HG02571 (cell line): Measurements from ENCODE around the gene KLRC3.
"Not testable (repeated sequence)": the region's sequence is repeated elsewhere in the genome, so short reads cannot be mapped to it uniquely, and the experiment has no call there.

ENCODE experiments used
- ATAC-seq: cut with Tn5 transposase; IDR thresholded peaks from one replicate; pipeline ENCODE4 v1.9.1; 2021; ENCODE audit warnings: mild to moderate bottlenecking, moderate library complexity; ENCODE audit not compliant: unreplicated experiment

KLRC3 gene

GRCh38 chr12:10420334-10420733, at the start of gene KLRC3:
Gene KLRC3 (minus strand): TSS chr12:10420595. CDS start chr12:10420550, 45 bp downstream.
- not testable (repeated sequence) for ATAC-seq

- no peak for ATAC-seq
These were observed 49.3 kb upstream of the KLRC3 start for GRCh38 chr12:10469701-10470100.

GRCh38 chr12:10466311-10466710, 45.9 kb upstream of the KLRC3 start:
- no peak for ATAC-seq

- ATAC-seq = no peak
These were observed 37.4 kb upstream of the KLRC3 start for GRCh38 chr12:10457760-10458159.

GRCh38 chr12:10456856-10457255, 36.5 kb upstream of the KLRC3 start:
- no peak for ATAC-seq

- ATAC-seq = no peak
These were observed 35.4 kb upstream of the KLRC3 start for GRCh38 chr12:10455766-10456165.

- ATAC-seq = no peak
These were observed 34.1 kb upstream of the KLRC3 start for GRCh38 chr12:10454531-10454930.

- no peak for ATAC-seq
These were observed 32.8 kb upstream of the KLRC3 start, which contains the start of gene KLRC1 for GRCh38 chr12:10453156-10453555. Gene KLRC1 (minus strand): TSS chr12:10453377. CDS start chr12:10451156, 2,221 bp downstream.

- ATAC-seq = no peak
These were observed 27.8 kb upstream of the KLRC3 start for GRCh38 chr12:10448236-10448635.

GRCh38 chr12:10446052-10446451, 25.7 kb upstream of the KLRC3 start:
- ATAC-seq = not testable (repeated sequence)

- not testable (repeated sequence) for ATAC-seq
These were observed 20.7 kb upstream of the KLRC3 start for GRCh38 chr12:10441144-10441543.

GRCh38 chr12:10439608-10440274, 19.3 kb upstream of the KLRC3 start:
- ATAC-seq = not testable (repeated sequence)

GRCh38 chr12:10437601-10438000, 17.2 kb upstream of the KLRC3 start:
- not testable (repeated sequence) for ATAC-seq

GRCh38 chr12:10435816-10436215, 15.4 kb upstream of the KLRC3 start, which contains the start of gene KLRC2:
Gene KLRC2 (minus strand): TSS chr12:10436010. CDS start chr12:10435986, 24 bp downstream.
- ATAC-seq = not testable (repeated sequence)

GRCh38 chr12:10430623-10431022, 10.2 kb upstream of the KLRC3 start:
- ATAC-seq = not testable (repeated sequence)

GRCh38 chr12:10425938-10426337, 5.5 kb upstream of the KLRC3 start:
- not testable (repeated sequence) for ATAC-seq

- not testable (repeated sequence) for ATAC-seq
These were observed 4.0 kb upstream of the KLRC3 start for GRCh38 chr12:10424260-10424899.

GRCh38 chr12:10422159-10422558, 1.8 kb upstream of the KLRC3 start:
- ATAC-seq = not testable (repeated sequence)

- ATAC-seq = no peak
These were observed 11.0 kb downstream of the KLRC3 start, which contains the start of gene KLRC4 for GRCh38 chr12:10409392-10409791. Gene KLRC4 (minus strand): TSS chr12:10409757. CDS start chr12:10409575, 182 bp downstream.

- ATAC-seq = no peak
These were observed 11.6 kb downstream of the KLRC3 start for GRCh38 chr12:10408842-10409241.

GRCh38 chr12:10406725-10407124, 13.7 kb downstream of the KLRC3 start:
- no peak for ATAC-seq

GRCh38 chr12:10405294-10405693, 15.1 kb downstream of the KLRC3 start:
- ATAC-seq = no peak
